Dermis blood vessel endothelial cell (primary cell): ENCODE measurements around the gene RNU2-63P. TPM values are rescaled to one million over a fixed set of nuclear protein-coding genes. Genes with fewer than 3 reads are reported as not detected.

ENCODE experiments used
- total RNA-seq: library from RNA; depleted of rRNA; stranded (reverse); fragments of >200 nt; gene quantifications from 2 replicates; pipeline ENCODE4 v1.2.3, GENCODE V29; 2014

The RNU2-63P gene
- total RNA-seq, 1 donor from 2014 or later = not detected

Other genes starting within 250 kb of the RNU2-63P start
- gene RGPD2, start 190.8 kb downstream of the RNU2-63P start, total RNA-seq = 3.4 and 6.5 TPM in 2 replicates
- gene KRCC1, start 39.2 kb upstream of the RNU2-63P start, total RNA-seq = 17.5 and 19.9 TPM in 2 replicates
- gene SMYD1, start 51.3 kb upstream of the RNU2-63P start, total RNA-seq = not detected in 2 replicates
- not detected in 2 replicates for gene FABP1, start 111.5 kb upstream of the RNU2-63P start, total RNA-seq
- gene THNSL2, start 153.8 kb upstream of the RNU2-63P start, total RNA-seq = under 0.01 and 0.14 TPM in 2 replicates